ENCODE results near the gene MEP1A.

DNA sequence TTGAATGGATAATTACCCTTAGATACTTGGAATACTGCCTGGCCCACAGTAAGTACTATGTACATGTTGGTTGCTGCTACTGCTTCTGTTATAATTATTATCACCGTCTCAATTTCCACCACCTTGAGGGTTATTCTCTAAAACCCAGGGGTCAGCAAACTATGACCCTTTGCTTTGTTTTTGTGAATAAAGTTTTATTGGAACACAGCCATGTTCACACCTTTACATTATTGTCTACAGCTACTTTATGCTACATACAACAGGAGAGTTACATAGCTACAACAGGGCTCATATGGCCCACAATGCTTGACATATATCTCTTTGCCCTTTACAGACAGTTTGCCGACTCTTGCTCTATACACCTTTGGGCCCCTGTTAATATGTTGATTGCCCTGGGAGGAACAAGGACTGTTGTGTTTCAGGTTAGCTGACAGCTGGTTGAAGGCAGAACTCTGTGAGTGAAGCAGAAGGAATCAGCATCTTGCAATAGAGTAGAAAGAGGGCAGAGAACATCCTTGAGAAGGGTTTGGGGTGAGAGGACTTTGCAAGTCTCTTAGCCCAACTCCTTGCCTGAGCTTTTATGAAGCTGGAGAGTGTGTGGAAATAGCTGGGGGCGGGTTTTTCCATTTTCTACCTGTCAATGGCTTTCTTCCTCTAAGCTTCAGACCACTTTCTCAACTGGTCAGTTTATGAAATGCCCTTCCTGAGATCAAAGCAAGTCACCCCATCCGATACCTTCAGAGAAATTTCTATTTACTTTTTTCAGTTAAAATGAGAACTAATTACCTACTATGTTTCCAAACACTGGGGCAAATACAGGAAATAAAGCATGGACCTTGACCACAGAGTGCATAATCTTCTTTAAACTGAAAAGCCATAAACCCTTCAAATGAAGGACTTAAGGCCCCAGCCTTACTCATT is 3.5 kb upstream of the MEP1A start:
- TF ChIP-seq MITF (IDR thresholded peaks at IDR 0.05) (no peak), MXI1 (IDR thresholded peaks at IDR 0.05; ENCODE audit: low read depth, low read length) (no peak), TCF7L2 (IDR thresholded peaks at IDR 0.05; ENCODE audit: low read depth, low read length) (no peak), POLR2A (conservative IDR thresholded peaks at IDR 0.05) (no peak), MTA1 (IDR thresholded peaks at IDR 0.05; ENCODE audit: borderline replicate concordance) (no peak), NCOA1 (IDR thresholded peaks at IDR 0.05; ENCODE audit: low read depth) (no peak), SMAD3 (CRISPR knock-in tag; conservative IDR thresholded peaks at IDR 0.05) (no peak), ZNF3 (CRISPR knock-in tag; IDR thresholded peaks at IDR 0.05) (no peak), RFX5 (IDR thresholded peaks at IDR 0.05; ENCODE audit: low read depth, low read length) (no peak), PRPF4 (IDR thresholded peaks at IDR 0.05; ENCODE audit: insufficient read depth, low read depth, low read length, poor library complexity, severe bottlenecking) (no peak)
- TF ChIP-seq, protein P1, sequence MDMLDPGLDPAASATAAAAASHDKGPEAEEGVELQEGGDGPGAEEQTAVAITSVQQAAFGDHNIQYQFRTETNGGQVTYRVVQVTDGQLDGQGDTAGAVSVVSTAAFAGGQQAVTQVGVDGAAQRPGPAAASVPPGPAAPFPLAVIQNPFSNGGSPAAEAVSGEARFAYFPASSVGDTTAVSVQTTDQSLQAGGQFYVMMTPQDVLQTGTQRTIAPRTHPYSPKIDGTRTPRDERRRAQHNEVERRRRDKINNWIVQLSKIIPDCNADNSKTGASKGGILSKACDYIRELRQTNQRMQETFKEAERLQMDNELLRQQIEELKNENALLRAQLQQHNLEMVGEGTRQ (CRISPR knock-in tag; IDR thresholded peaks at IDR 0.05): no peak
- TF ChIP-seq, protein P2, sequence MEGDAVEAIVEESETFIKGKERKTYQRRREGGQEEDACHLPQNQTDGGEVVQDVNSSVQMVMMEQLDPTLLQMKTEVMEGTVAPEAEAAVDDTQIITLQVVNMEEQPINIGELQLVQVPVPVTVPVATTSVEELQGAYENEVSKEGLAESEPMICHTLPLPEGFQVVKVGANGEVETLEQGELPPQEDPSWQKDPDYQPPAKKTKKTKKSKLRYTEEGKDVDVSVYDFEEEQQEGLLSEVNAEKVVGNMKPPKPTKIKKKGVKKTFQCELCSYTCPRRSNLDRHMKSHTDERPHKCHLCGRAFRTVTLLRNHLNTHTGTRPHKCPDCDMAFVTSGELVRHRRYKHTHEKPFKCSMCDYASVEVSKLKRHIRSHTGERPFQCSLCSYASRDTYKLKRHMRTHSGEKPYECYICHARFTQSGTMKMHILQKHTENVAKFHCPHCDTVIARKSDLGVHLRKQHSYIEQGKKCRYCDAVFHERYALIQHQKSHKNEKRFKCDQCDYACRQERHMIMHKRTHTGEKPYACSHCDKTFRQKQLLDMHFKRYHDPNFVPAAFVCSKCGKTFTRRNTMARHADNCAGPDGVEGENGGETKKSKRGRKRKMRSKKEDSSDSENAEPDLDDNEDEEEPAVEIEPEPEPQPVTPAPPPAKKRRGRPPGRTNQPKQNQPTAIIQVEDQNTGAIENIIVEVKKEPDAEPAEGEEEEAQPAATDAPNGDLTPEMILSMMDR (IDR thresholded peaks at IDR 0.05 in 2 of 3, conservative IDR thresholded peaks at IDR 0.05 in 1 of 3; ENCODE audit: insufficient read depth in 2 of 3, low read depth in 1 of 3, low read length in 3 of 3): no peak
- TF ChIP-seq, protein P3, sequence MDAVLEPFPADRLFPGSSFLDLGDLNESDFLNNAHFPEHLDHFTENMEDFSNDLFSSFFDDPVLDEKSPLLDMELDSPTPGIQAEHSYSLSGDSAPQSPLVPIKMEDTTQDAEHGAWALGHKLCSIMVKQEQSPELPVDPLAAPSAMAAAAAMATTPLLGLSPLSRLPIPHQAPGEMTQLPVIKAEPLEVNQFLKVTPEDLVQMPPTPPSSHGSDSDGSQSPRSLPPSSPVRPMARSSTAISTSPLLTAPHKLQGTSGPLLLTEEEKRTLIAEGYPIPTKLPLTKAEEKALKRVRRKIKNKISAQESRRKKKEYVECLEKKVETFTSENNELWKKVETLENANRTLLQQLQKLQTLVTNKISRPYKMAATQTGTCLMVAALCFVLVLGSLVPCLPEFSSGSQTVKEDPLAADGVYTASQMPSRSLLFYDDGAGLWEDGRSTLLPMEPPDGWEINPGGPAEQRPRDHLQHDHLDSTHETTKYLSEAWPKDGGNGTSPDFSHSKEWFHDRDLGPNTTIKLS (IDR thresholded peaks at IDR 0.05; ENCODE audit: borderline replicate concordance, low read depth): no peak
- TF ChIP-seq, protein P4, sequence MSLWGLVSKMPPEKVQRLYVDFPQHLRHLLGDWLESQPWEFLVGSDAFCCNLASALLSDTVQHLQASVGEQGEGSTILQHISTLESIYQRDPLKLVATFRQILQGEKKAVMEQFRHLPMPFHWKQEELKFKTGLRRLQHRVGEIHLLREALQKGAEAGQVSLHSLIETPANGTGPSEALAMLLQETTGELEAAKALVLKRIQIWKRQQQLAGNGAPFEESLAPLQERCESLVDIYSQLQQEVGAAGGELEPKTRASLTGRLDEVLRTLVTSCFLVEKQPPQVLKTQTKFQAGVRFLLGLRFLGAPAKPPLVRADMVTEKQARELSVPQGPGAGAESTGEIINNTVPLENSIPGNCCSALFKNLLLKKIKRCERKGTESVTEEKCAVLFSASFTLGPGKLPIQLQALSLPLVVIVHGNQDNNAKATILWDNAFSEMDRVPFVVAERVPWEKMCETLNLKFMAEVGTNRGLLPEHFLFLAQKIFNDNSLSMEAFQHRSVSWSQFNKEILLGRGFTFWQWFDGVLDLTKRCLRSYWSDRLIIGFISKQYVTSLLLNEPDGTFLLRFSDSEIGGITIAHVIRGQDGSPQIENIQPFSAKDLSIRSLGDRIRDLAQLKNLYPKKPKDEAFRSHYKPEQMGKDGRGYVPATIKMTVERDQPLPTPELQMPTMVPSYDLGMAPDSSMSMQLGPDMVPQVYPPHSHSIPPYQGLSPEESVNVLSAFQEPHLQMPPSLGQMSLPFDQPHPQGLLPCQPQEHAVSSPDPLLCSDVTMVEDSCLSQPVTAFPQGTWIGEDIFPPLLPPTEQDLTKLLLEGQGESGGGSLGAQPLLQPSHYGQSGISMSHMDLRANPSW (CRISPR knock-in tag; IDR thresholded peaks at IDR 0.05): no peak

Data from K562 (cell line).